ENCODE results near the gene SPART. TPM values are rescaled to one million over a fixed set of nuclear protein-coding genes. Genes with fewer than 3 reads are reported as not detected.

The SPART gene
- total and polyA plus RNA-seq, 9 of the 15 experiments (the other 6 are each of a cell fraction or from before 2014, with no cell fraction given): 18.7 to 79.0 (median 41.0) TPM

DNA sequence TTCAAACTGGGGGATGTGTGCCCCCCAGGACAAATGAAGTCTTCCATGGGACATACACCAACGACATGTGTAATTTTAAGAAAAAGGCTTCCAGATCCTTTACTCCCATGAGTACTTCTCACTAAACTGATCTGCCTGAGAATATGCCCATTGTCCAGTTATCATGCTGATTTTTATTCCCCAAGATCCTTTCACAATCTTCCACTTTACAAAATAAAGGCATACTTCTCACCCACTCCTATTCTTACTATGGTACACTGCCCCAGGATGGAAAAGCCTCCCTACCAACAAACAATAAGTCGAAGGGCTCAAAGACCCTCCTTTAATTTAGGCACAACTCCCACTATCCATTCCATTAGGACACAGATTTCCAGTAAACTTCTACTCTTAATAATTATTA, 3.5 kb downstream of the SPART start:
- no peak for TF ChIP-seq RUNX1 (IDR thresholded peaks at IDR 0.05; ENCODE audit: low read depth)
- TF ChIP-seq HNRNPH1 (optimal IDR thresholded peaks at IDR 0.05; ENCODE audit: low read depth, low read length): no peak
- no peak for TF ChIP-seq PYGO2 (tag; IDR thresholded peaks at IDR 0.05)
- no peak for TF ChIP-seq ZNF551 (CRISPR knock-in tag; IDR thresholded peaks at IDR 0.05)
- TF ChIP-seq ZNF77 (CRISPR knock-in tag; IDR thresholded peaks at IDR 0.05): no peak
- TF ChIP-seq NBN (IDR thresholded peaks at IDR 0.05; ENCODE audit: low read depth): no peak
- TF ChIP-seq, protein P1, sequence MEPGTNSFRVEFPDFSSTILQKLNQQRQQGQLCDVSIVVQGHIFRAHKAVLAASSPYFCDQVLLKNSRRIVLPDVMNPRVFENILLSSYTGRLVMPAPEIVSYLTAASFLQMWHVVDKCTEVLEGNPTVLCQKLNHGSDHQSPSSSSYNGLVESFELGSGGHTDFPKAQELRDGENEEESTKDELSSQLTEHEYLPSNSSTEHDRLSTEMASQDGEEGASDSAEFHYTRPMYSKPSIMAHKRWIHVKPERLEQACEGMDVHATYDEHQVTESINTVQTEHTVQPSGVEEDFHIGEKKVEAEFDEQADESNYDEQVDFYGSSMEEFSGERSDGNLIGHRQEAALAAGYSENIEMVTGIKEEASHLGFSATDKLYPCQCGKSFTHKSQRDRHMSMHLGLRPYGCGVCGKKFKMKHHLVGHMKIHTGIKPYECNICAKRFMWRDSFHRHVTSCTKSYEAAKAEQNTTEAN (CRISPR knock-in tag; IDR thresholded peaks at IDR 0.05): no peak
- ATAC-seq (no peak), DNase-seq (ENCODE audit: extremely low read depth in 1 of 4, low spot score in 3 of 4) (no peak), FAIRE-seq (no peak)
- WGBS (ENCODE audit: insufficient coverage, low coverage, missing lambda C conversion rate): 78% methylated on average over 2 of the region's 2 CpGs
- Histone ChIP-seq H3K79me2 (ENCODE audit: control insufficient read depth, insufficient read depth, low read length) (peaks cover 86% of the 10 kb centered on the region), H3K9ac (ENCODE audit: insufficient read depth in 1 of 2, low read depth in 2 of 2, low read length in 2 of 2) (no peak overlapping the region), H3K27ac (ENCODE audit: extremely low read depth, low read depth, low read length) (no peak overlapping the region), H3K9me3 (replicated peaks; ENCODE audit: control insufficient read depth, insufficient read depth, low read depth, low read length) (no peaks in the 10 kb centered on the region), H3K9me1 (ENCODE audit: control insufficient read depth, insufficient read depth, low read length) (no peaks in the 10 kb centered on the region), H3K4me3 (no peak overlapping the region), H4K20me1 (replicated peaks; ENCODE audit: control insufficient read depth, insufficient read depth, low read length) (no peaks in the 10 kb centered on the region), H3K4me1 (replicated peaks in 1 of 2; ENCODE audit: control insufficient read depth in 2 of 2, insufficient read depth in 2 of 2, low read length in 2 of 2) (peaks cover 0 to 6% of the 10 kb centered on the region in 2 experiments; a peak in 3 of 5 replicates), H2AFZ (ENCODE audit: low read depth, low read length) (no peak overlapping the region), H3K36me3 (ENCODE audit: control insufficient read depth, insufficient read depth, low read length) (no peaks in the 10 kb centered on the region), H3K27me3 (ENCODE audit: control insufficient read depth in 2 of 2, insufficient read depth in 2 of 2, low read length in 2 of 2) (no peaks in the 10 kb centered on the region), H3K4me2 (ENCODE audit: insufficient read depth, low read length) (no peak overlapping the region)
- intact Hi-C loops (cut with micrococcal nuclease): loop anchor here (10.0 kb wide), 1 partner anchor 472 kb away; the partner anchor contains the start of gene RFXAP
- CTCF ChIA-PET (ENCODE audit: low intra/inter-chr PET ratio): no interaction called here
- POLR2A ChIA-PET: no interaction called here
- in situ Hi-C loops (cut with MboI): no loop called here
- BruUV-seq (replicated peaks): no TSS peak

Data from K562 (cell line).